Breast epithelium (tissue), 3 donors: ENCODE results near the gene TNS3.

Experiments
- CTCF ChIP-seq, 3 donors: fragments of 450-650 bp; IDR thresholded peaks; one replicate each; pipeline ENCODE4 v1.5.1; 2016 to 2017; ENCODE audit warnings: antibody characterized with exemption in 3 of 3, mild to moderate bottlenecking in 3 of 3, moderate library complexity in 3 of 3
- POLR2AphosphoS5 ChIP-seq, 3 donors: sonication (generic); formaldehyde crosslinking; IDR thresholded peaks; one replicate each; pipeline ENCODE4 v1.6.1; 2017; ENCODE audit warnings: antibody characterized with exemption in 3 of 3

DNA sequence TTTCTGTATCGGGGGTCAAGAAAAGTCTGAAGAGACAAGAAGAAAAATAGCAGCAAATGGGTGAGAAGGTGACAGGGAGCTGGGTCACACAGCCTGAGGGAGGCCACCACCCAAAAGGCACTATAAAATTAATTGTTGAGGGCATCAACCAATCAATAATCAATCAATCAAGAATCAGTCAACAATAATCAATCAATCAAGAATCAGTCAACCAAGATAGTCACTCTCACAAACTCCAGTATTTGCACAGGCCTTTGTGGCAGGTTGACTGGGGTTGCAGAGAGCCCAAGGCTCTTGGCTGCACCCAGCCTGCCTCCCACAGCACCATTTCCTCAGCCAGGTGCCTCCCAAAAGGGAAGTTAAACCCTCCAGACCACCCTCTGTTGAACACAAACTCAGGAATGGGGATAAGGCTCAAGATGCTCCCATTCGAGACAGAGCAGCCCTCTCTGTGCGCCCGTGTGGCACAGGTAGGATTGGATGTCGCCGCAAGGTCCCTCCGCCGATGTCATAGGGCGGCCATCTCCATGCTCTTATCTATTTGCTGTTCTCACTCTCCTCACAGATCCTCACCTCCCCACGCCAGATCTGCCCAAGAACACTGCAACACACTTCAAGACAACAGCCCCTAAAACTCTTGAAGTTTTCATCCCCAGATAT, 64.0 kb downstream of the TNS3 start:
- TF ChIP-seq CTCF (IDR thresholded peaks at IDR 0.05) = no peak
- no peak for TF ChIP-seq POLR2AphosphoS5 (IDR thresholded peaks at IDR 0.05)
